DOHH2 (cell line): Measurements from ENCODE around the gene KCNH1.

Experiments used
- CTCF ChIP-seq: fragments of 200-600 bp; sonication (generic); IDR thresholded peaks from one replicate; pipeline ENCODE4 v1.5.1; 2014; ENCODE audit warnings: antibody characterized with exemption, mild to moderate bottlenecking, low read depth, low read length; ENCODE audit not compliant: poor library complexity, severe bottlenecking
- EZH2phosphoT487 ChIP-seq: fragments of 200-600 bp; sonication (generic); IDR thresholded peaks from 2 replicates; pipeline ENCODE4 v1.6.1; 2017; ENCODE audit warnings: borderline replicate concordance, mild to moderate bottlenecking, antibody characterized with exemption, low read length, moderate library complexity, mixed read lengths

- TF ChIP-seq CTCF (no peak), EZH2phosphoT487 (no peak)
Measured at GRCh38 chr1:210705086-210705485, 428.9 kb downstream of the KCNH1 start.
